Measurements from ENCODE around the gene EFCAB14. TPM values are rescaled to one million over a fixed set of nuclear protein-coding genes. Genes with fewer than 3 reads are reported as not detected.
"Not testable (repeated sequence)": the region's sequence is repeated elsewhere in the genome, so short reads cannot be mapped to it uniquely, and the experiment has no call there.

Gene EFCAB14, protein sequence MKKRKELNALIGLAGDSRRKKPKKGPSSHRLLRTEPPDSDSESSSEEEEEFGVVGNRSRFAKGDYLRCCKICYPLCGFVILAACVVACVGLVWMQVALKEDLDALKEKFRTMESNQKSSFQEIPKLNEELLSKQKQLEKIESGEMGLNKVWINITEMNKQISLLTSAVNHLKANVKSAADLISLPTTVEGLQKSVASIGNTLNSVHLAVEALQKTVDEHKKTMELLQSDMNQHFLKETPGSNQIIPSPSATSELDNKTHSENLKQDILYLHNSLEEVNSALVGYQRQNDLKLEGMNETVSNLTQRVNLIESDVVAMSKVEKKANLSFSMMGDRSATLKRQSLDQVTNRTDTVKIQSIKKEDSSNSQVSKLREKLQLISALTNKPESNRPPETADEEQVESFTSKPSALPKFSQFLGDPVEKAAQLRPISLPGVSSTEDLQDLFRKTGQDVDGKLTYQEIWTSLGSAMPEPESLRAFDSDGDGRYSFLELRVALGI
- 53.2 TPM for total RNA-seq
- long read RNA-seq, full-length matches to known transcripts: 30 of 37 reads
- long read RNA-seq, partial matches to known transcripts: 1 of 37 reads
- long read RNA-seq, other reads (novel, unspliced or antisense): 6 of 37 reads

GRCh38 chr1:46718727-46719622 lies at the start of gene EFCAB14:
Gene EFCAB14, minus strand, starts transcription at chr1:46719114. Its CDS starts 1,027 bp downstream, at chr1:46718087.
- intact Hi-C loops (cut with DNase I): loop anchor here (2.0 kb wide), 2 partner anchors 50 to 102 kb away; partner anchors contain the start of genes ATPAF1 and MOB3C
- DNase-seq (ENCODE audit: missing footprints) (peak; percentile 98), ATAC-seq (peak; percentile 99)

- intact Hi-C loops (cut with DNase I): no loop called here
- no peak for DNase-seq (ENCODE audit: missing footprints)
- no peak for ATAC-seq
These were observed 49.5 kb upstream of the EFCAB14 start for GRCh38 chr1:46768445-46768844.

DNA sequence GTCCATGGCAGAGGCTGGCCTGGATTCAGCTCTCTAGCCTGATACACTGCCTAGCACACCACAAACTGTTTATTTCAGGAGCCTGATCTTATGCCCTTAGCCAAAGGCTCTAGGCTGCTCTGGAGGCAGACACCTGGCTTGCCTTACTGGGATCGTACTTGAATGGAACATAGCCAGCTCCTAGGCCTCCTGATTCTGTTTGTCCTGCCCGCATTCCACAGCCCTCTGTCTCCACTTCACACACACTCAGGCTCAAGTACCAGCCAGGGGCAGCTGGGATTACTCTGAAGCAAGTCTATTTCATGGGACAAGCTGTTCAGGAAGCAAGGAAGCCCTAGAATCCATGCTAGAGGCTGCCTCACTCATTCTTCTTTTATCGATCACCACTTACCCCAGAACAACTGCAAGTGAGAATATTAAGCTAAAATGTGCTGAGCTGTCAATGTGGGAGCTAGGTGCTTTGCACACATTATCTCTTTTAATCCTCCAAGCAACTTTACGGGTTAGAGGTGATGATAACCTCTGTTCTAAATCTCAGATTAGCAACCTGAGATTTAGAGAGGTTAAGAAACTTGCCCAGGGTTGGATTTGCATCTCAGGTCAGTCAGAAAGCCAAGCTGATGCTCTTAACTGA lies 48.9 kb upstream of the EFCAB14 start:
- intact Hi-C loops (cut with DNase I): no loop called here
- peak; percentile 68 for ATAC-seq
- no peak for DNase-seq (ENCODE audit: missing footprints)

DNA sequence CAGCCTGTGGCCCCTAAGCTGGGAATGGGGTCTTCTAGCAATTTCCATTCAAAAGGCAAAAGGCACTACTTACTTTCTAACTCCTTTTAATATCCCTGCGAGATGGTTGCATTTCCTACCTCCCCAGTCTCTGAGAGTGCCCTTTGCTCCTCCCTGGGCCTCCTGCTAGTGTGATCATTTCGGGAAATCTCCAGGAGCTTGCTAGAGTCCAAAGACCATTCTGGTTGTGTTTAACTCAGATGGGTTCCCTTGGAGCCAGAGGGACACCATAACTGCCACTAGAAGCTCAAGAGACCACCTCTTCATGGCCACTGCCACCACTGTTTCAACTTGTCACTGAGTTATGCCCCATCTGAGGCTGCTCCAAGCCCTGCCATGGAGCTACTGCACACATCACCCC lies 45.5 kb upstream of the EFCAB14 start:
- intact Hi-C loops (cut with DNase I): no loop called here
- no peak for DNase-seq (ENCODE audit: missing footprints)
- no peak for ATAC-seq

DNA sequence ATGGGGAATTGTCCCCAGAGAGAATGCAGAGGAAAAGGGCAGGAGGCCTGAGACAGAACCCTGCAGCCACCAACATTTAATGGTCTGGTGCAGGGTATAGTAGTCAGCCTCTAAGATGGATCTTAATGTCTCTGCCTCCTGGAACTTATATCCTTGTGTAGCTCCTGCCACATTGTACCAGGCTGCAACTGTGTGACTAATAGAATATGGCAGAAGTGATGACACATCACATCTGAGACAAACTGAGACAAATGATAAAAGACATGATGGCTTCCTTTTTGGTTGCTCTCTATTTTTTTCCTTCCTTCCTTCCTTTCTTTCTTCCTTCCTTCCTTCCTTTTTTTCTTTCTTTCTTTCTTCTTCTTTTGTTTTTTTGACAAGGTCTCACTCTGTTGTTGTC lies 42.8 kb upstream of the EFCAB14 start:
- no peak for ATAC-seq
- intact Hi-C loops (cut with DNase I): no loop called here

DNA sequence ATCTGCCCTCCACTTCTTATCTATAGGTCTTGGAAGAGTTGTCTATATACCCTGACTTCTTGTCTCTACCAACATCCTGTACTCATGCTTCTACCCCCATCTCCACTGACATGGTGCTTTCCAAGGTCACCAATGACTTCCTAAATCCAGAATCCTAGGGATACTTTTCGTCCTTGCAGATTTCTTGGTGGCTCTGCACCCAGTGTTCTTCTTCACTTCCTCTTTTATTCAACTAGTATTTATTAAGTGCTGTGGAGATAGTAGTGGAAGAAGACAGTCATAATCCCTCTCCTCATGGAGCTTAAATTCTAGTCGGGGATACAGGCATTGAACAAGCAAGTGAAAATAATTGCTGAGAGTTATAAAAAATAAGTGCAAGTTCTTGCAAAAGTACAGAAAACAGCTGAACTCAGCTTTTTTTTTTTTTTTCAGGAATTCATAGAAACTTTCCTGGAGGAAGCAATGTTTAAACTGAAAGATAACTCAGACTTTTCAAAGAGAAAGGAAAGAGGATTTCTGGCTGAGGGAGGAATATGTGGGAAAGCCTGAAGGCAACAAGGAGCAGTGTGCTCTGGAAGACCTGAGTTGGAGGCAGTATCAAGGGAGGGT lies 41.7 kb upstream of the EFCAB14 start:
- ATAC-seq (no peak), DNase-seq (ENCODE audit: missing footprints) (no peak)
- intact Hi-C loops (cut with DNase I): no loop called here

More for the DNA sequence above, 42.8 kb upstream of the EFCAB14 start:
- no peak for DNase-seq (ENCODE audit: missing footprints)

DNA sequence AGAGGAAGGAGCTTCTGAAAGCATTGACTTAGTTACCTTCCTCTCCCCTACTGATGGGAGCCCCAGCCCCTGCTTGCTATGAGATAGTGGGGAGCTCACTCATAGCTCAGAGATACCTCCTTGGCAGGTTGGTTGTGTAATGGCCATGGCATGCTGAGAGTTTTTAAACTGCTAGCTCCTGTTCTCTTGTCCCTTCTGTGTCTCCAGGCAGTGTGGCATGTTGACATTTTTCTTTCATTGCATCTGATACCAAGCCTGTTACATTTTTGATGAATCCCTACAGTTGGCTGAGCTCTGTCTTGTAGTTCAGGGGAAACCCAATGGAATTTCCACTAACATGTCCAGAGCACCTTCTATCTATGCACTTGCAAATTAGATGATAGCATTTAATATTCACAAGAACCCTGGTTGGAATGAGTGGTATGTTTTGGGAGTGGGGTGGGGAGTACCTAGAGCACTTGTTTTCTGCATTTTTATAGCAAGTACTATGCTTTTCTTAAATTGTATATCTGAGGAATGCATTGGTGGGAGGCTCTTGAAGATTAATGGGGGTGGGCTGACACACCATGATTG lies 39.1 kb upstream of the EFCAB14 start:
- intact Hi-C loops (cut with DNase I): no loop called here
- DNase-seq (ENCODE audit: missing footprints) (no peak), ATAC-seq (no peak)

DNA sequence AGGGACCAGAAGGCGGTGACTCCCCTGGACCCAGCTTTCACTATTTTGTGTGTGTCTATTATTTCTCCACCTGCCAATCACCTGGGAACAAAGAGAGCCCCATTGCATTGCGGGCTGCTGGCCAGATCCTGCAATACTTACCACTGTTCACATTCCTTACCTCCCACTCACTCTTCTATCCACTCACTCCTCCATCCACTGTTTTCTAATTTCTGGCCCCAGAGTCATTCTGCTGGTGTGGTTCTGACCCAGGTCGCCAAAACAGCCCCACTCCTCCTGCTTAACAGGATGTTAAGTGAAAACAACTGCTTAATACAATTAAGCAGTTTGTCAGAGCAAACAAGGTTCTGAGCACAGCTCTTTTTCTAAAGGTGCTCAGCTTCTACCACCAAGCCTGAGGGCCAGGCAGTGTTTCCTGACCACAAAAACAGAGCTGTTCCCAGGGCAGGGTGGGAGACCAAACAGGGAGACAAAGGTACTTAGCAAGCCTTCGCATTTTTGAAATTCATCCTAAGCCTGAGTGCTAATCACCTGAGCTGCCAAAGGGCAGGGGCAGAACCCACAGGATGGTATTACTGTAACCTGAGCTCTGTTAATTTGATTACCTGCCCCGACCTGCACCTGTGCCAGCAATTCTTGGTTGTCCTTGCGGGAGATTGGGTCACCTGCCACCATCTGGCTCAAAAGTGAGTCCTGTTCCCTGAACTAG lies 38.5 kb upstream of the EFCAB14 start:
- no peak for DNase-seq (ENCODE audit: missing footprints)
- ATAC-seq: no peak
- intact Hi-C loops (cut with DNase I): no loop called here

GRCh38 chr1:46755121-46755520 lies 36.2 kb upstream of the EFCAB14 start:
- DNase-seq (ENCODE audit: missing footprints) (no peak), ATAC-seq (no peak)
- intact Hi-C loops (cut with DNase I): no loop called here

DNA sequence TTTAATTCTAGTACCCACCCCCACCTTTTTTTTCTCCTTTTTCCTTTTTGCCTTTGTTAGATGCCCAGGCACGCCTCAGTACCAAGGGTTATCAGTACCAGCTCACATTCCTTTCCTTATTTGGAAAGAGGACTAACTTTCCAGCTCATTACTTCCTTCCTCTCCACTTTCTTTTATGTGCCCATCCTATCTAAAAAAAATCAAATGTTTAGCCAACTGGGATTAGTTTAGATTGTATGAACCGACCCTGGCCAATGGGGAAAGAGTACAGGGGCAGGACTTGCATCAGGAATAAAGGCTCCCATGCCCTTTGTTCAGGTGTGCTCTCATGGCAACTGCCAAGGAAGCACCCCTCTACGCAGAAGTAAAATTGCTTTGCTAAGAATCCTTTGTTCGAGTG lies 35.8 kb upstream of the EFCAB14 start:
- not testable (repeated sequence) for DNase-seq (ENCODE audit: missing footprints); ATAC-seq
- intact Hi-C loops (cut with DNase I): loop anchor here (5.0 kb wide), 1 partner anchor 53 kb away; no protein-coding TSS in a partner anchor

GRCh38 chr1:46753985-46754384 lies 35.1 kb upstream of the EFCAB14 start:
- no peak for DNase-seq (ENCODE audit: missing footprints)
- intact Hi-C loops (cut with DNase I): loop anchor here (5.0 kb wide), 1 partner anchor 53 kb away; no protein-coding TSS in a partner anchor
- no peak for ATAC-seq

GRCh38 chr1:46749921-46750404 lies 31.0 kb upstream of the EFCAB14 start:
- no peak for DNase-seq (ENCODE audit: missing footprints)
- intact Hi-C loops (cut with DNase I): loop anchor here (5.0 kb wide), 2 partner anchors 57 to 427 kb away; no protein-coding TSS in a partner anchor
- ATAC-seq: peak; percentile 90

DNA sequence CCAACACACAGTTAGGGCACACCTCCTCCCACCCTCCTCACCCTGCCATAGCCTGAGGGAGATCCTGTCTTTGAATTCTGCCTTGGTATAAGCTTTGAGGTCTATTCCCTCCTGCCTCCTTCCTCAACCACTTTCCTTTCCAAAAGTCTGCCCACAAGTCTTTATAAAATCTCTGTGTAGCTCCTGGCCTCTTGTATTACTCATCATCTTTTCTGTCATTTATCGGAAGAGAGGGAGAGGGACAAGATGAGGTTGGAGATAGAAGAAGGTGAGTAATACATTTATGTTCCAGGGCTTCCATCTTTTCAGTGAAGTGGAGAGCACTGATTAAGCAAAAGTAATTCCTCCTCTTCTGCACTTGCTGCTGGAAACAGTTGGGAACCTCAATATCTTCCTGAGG lies 30.5 kb upstream of the EFCAB14 start:
- no peak for DNase-seq (ENCODE audit: missing footprints)
- intact Hi-C loops (cut with DNase I): loop anchor here (5.0 kb wide), 1 partner anchor 428 kb away; no protein-coding TSS in a partner anchor
- ATAC-seq: no peak

DNA sequence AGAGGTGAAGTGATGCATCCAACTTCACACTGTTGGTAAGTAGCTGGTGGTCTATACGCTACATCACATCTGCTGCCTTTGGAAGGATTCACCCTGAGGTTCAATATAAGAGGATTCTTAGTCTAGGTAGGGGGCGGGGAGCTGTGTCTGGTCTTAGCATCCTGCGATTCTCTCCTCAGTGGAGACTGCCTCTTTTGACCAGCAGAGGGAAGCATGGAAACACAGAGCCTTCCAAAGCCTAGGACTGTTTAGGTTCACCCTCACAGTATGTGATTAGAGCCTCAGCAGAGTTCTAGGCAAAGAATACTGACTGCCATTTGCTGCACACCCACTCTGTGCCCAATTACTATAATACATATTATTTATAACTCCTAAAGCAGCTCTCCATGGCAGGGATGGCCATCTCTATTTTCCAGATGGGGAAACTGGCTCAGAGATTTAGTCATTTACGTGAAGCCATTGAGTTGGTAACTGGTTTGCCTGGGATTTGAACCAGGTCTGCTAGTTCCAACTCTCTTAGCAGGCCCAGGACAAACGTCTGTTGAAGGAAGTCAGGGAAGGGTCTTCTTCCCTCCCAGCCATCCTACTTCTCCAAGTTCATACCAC lies 28.9 kb upstream of the EFCAB14 start:
- intact Hi-C loops (cut with DNase I): loop anchor here (2.0 to 5.0 kb wide), 2 partner anchors 243 to 430 kb away; no protein-coding TSS in a partner anchor
- DNase-seq (ENCODE audit: missing footprints) (no peak), ATAC-seq (peak; percentile 76)

GRCh38 chr1:46742069-46742468 lies 23.2 kb upstream of the EFCAB14 start:
- ATAC-seq (no peak), DNase-seq (ENCODE audit: missing footprints) (no peak)
- intact Hi-C loops (cut with DNase I): no loop called here

- intact Hi-C loops (cut with DNase I): no loop called here
- peak; percentile 42 for ATAC-seq
- DNase-seq (ENCODE audit: missing footprints): no peak
These were observed 16.9 kb upstream of the EFCAB14 start for GRCh38 chr1:46735708-46736324.
